HG03354 (cell line): ENCODE data around the gene SLC6A6.

Experiments
- ATAC-seq: cut with Tn5 transposase; IDR thresholded peaks from one replicate; pipeline ENCODE4 v1.9.1; 2021; ENCODE audit warnings: mild to moderate bottlenecking; ENCODE audit not compliant: unreplicated experiment, poor library complexity, severe bottlenecking

The SLC6A6 gene

GRCh38 chr3:14414846-14415464, 12.5 kb downstream of the SLC6A6 start:
- ATAC-seq = no peak

- no peak for ATAC-seq
Observed at GRCh38 chr3:14415501-14415900, 13.1 kb downstream of the SLC6A6 start.

GRCh38 chr3:14416453-14416852, 14.0 kb downstream of the SLC6A6 start:
- ATAC-seq = no peak

- ATAC-seq = no peak
Observed at GRCh38 chr3:14418296-14419250, 16.2 kb downstream of the SLC6A6 start.

- no peak for ATAC-seq
Observed at GRCh38 chr3:14422016-14422963, 19.9 kb downstream of the SLC6A6 start.

GRCh38 chr3:14423197-14423743, 20.9 kb downstream of the SLC6A6 start:
- no peak for ATAC-seq

- no peak for ATAC-seq
Observed at GRCh38 chr3:14423963-14424362, 21.6 kb downstream of the SLC6A6 start.

- ATAC-seq = no peak
Observed at GRCh38 chr3:14424711-14425580, 22.5 kb downstream of the SLC6A6 start.

- peak; percentile 60 for ATAC-seq
Observed at GRCh38 chr3:14425581-14426304, 23.3 kb downstream of the SLC6A6 start.

GRCh38 chr3:14426305-14426620, 23.9 kb downstream of the SLC6A6 start:
- no peak for ATAC-seq

GRCh38 chr3:14428087-14429033, 26.0 kb downstream of the SLC6A6 start:
- no peak for ATAC-seq

GRCh38 chr3:14429237-14429636, 26.8 kb downstream of the SLC6A6 start:
- ATAC-seq = no peak

- ATAC-seq = no peak
Observed at GRCh38 chr3:14429640-14430039, 27.2 kb downstream of the SLC6A6 start.

- no peak for ATAC-seq
Observed at GRCh38 chr3:14430053-14430452, 27.6 kb downstream of the SLC6A6 start.

GRCh38 chr3:14430706-14431451, 28.5 kb downstream of the SLC6A6 start:
- no peak for ATAC-seq

GRCh38 chr3:14431452-14431916, 29.1 kb downstream of the SLC6A6 start:
- peak; percentile 40 for ATAC-seq
